ENCODE data around the gene ULK3. TPM values are rescaled to one million over a fixed set of nuclear protein-coding genes. Genes with fewer than 3 reads are reported as not detected.

The ULK3 gene
- total and polyA plus RNA-seq, 2 donors (not counting 3 experiments of a cell fraction or from before 2014, with no cell fraction given): 36.0 to 48.6 TPM

DNA sequence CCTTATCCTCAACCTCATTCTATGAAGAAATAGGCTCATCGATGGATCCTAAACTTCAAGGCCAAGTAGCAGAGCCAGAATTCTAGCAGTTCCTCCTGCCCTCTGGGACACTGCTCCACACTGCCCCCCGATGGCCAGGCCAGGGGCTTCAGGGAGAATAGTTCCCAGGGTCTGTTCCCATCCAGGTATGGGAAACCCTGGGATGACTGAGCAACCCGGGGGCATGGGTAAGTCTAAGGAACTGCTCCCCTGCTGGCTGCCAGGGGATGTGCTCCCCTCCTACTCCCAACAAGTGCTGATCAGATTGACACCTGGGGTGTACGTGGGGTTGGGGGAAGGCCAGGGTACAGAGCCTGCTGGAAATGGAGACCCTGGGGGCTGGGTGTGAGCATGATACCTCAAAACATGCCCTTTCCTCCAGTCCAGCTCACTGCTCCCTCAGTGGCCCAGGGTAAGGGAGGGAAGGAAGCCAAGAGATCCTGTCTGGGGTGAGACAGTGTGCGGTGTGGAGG, 7.6 kb downstream of the ULK3 start:
- H3K27ac ChIP-seq (ENCODE audit: insufficient read depth, low read depth, low read length): no peak overlapping the region
- no peaks in the 10 kb centered on the region for H3K27me3 ChIP-seq (ENCODE audit: control insufficient read depth in 2 of 2, insufficient read depth in 2 of 2, low read length in 2 of 2)
- H3K9me1 ChIP-seq (replicated peaks; ENCODE audit: control insufficient read depth, extremely low read depth, insufficient read depth, low read length): no peaks in the 10 kb centered on the region
- DNase-seq (ENCODE audit: low read depth, low spot score) (peak; percentile 51), FAIRE-seq (peak; percentile 77)
- no TSS peak for BruUV-seq (replicated peaks)
- H3K4me1 ChIP-seq (ENCODE audit: control insufficient read depth, extremely low read depth, insufficient read depth, low read length): no peaks in the 10 kb centered on the region
- peaks cover 0 to 6% of the 10 kb centered on the region in 2 experiments for H3K36me3 ChIP-seq (ENCODE audit: control insufficient read depth in 2 of 2, extremely low read depth in 1 of 2, insufficient read depth in 2 of 2, low read length in 2 of 2)
- no peak overlapping the region for H3K4me3 ChIP-seq (replicated peaks in 1 of 3; ENCODE audit: insufficient read depth in 1 of 3, low read depth in 1 of 3, low read length in 3 of 3)
- H3K4me2 ChIP-seq (ENCODE audit: insufficient read depth, low read length): no peak overlapping the region
- H2AFZ ChIP-seq (ENCODE audit: low read depth, low read length): no peak overlapping the region
- H3K9me3 ChIP-seq (replicated peaks; ENCODE audit: control insufficient read depth, insufficient read depth, low read length): no peaks in the 10 kb centered on the region
- no peaks in the 10 kb centered on the region for H4K20me1 ChIP-seq (replicated peaks; ENCODE audit: control insufficient read depth, extremely low read depth, insufficient read depth, low read length)
- dilution Hi-C loops (cut with MboI; ENCODE audit: extremely low pct_ligation_motif_present, low sequenced_read_pairs): no loop called here
- intact Hi-C loops (cut with micrococcal nuclease): loop anchor here (1.0 to 2.0 kb wide), 2 partner anchors 35 to 64 kb away; no protein-coding TSS in a partner anchor
- ChIA-PET CTCF (interaction anchor here (0.5 to 2.2 kb wide), 12 partner anchors 9 to 88 kb away, joined by 3 to 28 read pairs (median 6); partner anchors contain the start of genes CPLX3 and CSK), POLR2A (no interaction called here)
- H3K79me2 ChIP-seq (ENCODE audit: control insufficient read depth, insufficient read depth, low read length): no peaks in the 10 kb centered on the region
- no peak overlapping the region for H3K9ac ChIP-seq (replicated peaks; ENCODE audit: extremely low read depth, insufficient read depth, low read length)
- TF ChIP-seq, protein P1, sequence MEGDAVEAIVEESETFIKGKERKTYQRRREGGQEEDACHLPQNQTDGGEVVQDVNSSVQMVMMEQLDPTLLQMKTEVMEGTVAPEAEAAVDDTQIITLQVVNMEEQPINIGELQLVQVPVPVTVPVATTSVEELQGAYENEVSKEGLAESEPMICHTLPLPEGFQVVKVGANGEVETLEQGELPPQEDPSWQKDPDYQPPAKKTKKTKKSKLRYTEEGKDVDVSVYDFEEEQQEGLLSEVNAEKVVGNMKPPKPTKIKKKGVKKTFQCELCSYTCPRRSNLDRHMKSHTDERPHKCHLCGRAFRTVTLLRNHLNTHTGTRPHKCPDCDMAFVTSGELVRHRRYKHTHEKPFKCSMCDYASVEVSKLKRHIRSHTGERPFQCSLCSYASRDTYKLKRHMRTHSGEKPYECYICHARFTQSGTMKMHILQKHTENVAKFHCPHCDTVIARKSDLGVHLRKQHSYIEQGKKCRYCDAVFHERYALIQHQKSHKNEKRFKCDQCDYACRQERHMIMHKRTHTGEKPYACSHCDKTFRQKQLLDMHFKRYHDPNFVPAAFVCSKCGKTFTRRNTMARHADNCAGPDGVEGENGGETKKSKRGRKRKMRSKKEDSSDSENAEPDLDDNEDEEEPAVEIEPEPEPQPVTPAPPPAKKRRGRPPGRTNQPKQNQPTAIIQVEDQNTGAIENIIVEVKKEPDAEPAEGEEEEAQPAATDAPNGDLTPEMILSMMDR (IDR thresholded peaks at IDR 0.05; ENCODE audit: extremely low read depth in 1 of 2, insufficient read depth in 1 of 2, low read depth in 1 of 2, low read length in 2 of 2): peak; percentile 86 to 87
- TF ChIP-seq POLR2A (IDR thresholded peaks at IDR 0.05; ENCODE audit: low read depth, low read length): no peak

- Histone ChIP-seq H3K9me3 (replicated peaks; ENCODE audit: control insufficient read depth, insufficient read depth, low read length) (no peaks in the 10 kb centered on the region), H3K27me3 (ENCODE audit: control insufficient read depth in 2 of 2, insufficient read depth in 2 of 2, low read length in 2 of 2) (peaks cover 0 to 5% of the 10 kb centered on the region in 2 experiments), H3K9ac (replicated peaks; ENCODE audit: extremely low read depth, insufficient read depth, low read length) (no peak overlapping the region), H3K36me3 (ENCODE audit: control insufficient read depth in 2 of 2, extremely low read depth in 1 of 2, insufficient read depth in 2 of 2, low read length in 2 of 2) (peaks cover 0 to 4% of the 10 kb centered on the region in 2 experiments), H3K4me2 (ENCODE audit: insufficient read depth, low read length) (no peak overlapping the region), H3K9me1 (replicated peaks; ENCODE audit: control insufficient read depth, extremely low read depth, insufficient read depth, low read length) (no peaks in the 10 kb centered on the region), H3K27ac (ENCODE audit: insufficient read depth, low read depth, low read length) (no peak overlapping the region), H4K20me1 (replicated peaks; ENCODE audit: control insufficient read depth, extremely low read depth, insufficient read depth, low read length) (no peaks in the 10 kb centered on the region), H3K4me1 (ENCODE audit: control insufficient read depth, extremely low read depth, insufficient read depth, low read length) (no peaks in the 10 kb centered on the region), H2AFZ (ENCODE audit: low read depth, low read length) (no peak overlapping the region), H3K79me2 (ENCODE audit: control insufficient read depth, insufficient read depth, low read length) (no peaks in the 10 kb centered on the region), H3K4me3 (replicated peaks in 1 of 3; ENCODE audit: insufficient read depth in 1 of 3, low read depth in 1 of 3, low read length in 3 of 3) (no peak overlapping the region)
- DNase-seq (ENCODE audit: low read depth, low spot score): no peak
- CTCF ChIA-PET: interaction anchor here (0.7 to 1.4 kb wide), 2 partner anchors 62 to 65 kb away, joined by 3 to 14 read pairs; no protein-coding TSS in a partner anchor
- intact Hi-C loops (cut with micrococcal nuclease) (loop anchor here (2.0 kb wide), 1 partner anchor 33 kb away; no protein-coding TSS in a partner anchor), dilution Hi-C loops (cut with MboI; ENCODE audit: extremely low pct_ligation_motif_present, low sequenced_read_pairs) (no loop called here)
- TF ChIP-seq POLR2A (IDR thresholded peaks at IDR 0.05; ENCODE audit: low read depth, low read length) (no peak), MYC (IDR thresholded peaks at IDR 0.05; ENCODE audit: low read depth, low read length) (no peak), EZH2 (IDR thresholded peaks at IDR 0.05; ENCODE audit: borderline replicate concordance, low read depth, low read length, severe bottlenecking) (no peak), JUN (IDR thresholded peaks at IDR 0.05; ENCODE audit: borderline replicate concordance, insufficient read depth, insufficient read length, low read depth) (no peak), FOS (IDR thresholded peaks at IDR 0.05; ENCODE audit: borderline replicate concordance, insufficient read depth, low read length) (no peak)
- TF ChIP-seq, protein P1 (IDR thresholded peaks at IDR 0.05; ENCODE audit: extremely low read depth in 1 of 2, insufficient read depth in 1 of 2, low read depth in 1 of 2, low read length in 2 of 2): no peak
- BruUV-seq (replicated peaks): no TSS peak
- POLR2A ChIA-PET: no interaction called here
- no peak for FAIRE-seq
Observed at GRCh38 chr15:74833376-74834107, 9.4 kb downstream of the ULK3 start.

All from endothelial cell of umbilical vein (primary cell).